Colon (tissue), 2 donors: ENCODE results near the gene DLGAP1.

ENCODE experiments used
- FAIRE-seq: peaks from 2 replicates; lab custom pipeline; 2012; peaks lifted over from hg19 to GRCh38; lab: Jason Lieb, UNC
- donor health status: control.
- donor health status: control.

Gene DLGAP1

DNA sequence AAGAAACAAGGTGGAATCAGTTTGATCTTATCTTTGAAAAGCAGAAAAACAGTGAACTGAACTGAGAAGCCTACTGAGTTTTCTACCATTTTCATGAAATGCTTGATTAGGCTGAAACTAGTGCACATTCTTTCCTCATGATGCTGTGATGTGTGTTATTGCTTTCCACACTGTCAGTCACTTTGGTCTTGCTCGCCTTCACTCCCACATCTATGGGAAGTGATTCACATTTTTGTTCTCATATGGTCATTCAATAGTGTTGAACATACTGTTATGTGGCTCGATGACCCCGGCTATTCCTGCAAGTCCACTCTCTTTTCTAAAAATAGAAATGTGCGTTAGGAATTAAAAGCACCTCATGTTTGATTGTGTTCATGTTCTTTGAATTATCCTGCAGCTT lies 875.4 kb downstream of the DLGAP1 start:
- no peak for FAIRE-seq

DNA sequence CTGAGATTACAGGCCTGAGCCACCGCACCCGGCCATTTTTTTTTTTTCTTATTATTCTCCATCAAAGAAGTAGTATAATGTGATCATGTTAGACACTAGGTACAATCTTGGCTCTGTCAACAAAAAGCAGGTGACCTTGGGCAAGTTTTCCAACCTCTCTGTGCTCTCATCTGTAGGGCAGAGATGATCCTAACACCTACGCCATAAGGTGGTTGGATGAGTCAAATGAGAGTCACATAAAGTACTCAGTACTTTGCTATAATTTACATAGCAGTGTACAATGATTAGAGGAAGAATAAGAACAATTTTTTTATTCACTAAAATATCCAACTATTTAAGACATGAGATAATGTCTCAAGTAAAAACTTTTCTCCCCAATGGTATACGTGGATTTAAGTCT lies 876.5 kb downstream of the DLGAP1 start:
- no peak for FAIRE-seq

DNA sequence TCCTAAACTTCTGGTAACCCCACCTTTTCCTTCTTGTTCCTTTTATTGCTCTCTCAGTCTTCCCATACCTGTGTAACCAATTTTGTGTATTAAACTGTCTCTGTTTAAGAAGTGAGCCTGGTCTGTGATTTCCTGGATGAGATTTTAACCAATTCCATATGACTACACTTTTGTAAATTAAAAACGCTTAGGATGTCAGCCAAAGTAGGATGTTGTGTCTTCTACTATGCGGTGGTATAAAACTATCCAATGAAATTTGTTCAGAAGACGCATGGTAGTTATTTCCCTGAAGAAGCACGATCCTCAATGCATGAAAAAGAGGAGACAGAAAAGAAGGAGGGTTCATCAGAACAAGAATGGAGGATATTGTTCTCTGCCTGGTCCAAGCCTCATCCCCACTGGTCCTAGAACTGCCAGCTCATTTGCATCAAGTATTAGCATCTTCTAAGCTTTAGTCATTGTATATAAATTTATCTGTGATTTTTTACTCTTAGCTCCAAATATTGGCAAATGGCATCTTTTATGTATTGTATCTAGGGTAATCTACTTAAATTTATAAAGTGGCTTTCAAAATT lies 877.7 kb downstream of the DLGAP1 start:
- FAIRE-seq = no peak

DNA sequence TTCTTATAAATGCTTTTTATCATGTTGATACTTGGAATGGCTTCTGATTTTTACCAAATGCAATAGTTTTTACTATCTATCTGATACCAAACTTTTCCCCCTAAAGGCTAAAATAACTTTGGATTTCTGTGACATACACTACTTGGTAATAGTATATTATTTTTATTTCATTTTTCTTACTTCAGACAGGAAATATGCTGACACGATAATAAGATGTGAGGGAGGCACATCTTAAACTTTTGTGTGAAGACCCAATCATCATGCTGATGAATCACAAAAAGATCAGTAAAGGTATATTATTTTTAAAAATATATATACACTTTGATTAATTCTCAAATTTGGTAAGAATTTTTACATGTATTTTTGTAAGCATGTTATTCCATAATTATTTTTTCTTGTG lies 882.3 kb downstream of the DLGAP1 start:
- no peak for FAIRE-seq

DNA sequence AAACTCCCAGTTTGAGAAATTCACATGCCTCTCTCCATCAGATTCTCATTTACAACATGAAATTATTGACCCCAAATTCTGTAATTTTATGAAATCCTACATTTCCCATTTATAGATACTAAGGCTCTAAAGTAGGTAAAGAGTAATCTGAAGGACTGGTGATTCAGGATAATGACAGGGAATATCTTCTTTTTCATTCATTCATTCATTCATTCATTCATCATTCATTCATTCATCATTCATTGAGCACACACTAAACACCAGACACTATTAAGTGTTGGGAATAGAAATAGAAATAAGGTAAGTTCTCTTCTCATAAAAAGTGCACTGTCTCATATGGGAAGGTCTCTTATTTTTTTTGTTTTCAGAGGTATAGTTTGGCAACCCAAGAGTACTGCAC lies 888.3 kb downstream of the DLGAP1 start:
- FAIRE-seq = no peak

DNA sequence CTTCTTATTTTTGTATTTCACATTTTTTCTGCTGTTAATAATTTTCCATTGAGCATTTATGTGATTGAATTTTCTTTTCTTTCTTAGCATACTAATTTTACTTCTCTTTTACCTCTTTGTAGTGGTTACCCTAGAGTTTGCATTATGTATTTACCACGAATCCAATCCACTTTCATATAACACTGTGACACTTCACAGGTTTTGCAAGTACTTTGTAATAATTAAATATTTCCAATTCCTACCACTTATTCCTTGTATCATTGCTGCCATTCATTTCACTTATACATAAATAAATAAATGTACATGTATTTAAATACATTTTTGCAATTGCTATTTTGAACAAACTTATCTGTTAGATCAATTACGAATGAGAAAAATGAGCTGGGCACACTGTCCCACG lies 894.4 kb downstream of the DLGAP1 start:
- FAIRE-seq = no peak

DNA sequence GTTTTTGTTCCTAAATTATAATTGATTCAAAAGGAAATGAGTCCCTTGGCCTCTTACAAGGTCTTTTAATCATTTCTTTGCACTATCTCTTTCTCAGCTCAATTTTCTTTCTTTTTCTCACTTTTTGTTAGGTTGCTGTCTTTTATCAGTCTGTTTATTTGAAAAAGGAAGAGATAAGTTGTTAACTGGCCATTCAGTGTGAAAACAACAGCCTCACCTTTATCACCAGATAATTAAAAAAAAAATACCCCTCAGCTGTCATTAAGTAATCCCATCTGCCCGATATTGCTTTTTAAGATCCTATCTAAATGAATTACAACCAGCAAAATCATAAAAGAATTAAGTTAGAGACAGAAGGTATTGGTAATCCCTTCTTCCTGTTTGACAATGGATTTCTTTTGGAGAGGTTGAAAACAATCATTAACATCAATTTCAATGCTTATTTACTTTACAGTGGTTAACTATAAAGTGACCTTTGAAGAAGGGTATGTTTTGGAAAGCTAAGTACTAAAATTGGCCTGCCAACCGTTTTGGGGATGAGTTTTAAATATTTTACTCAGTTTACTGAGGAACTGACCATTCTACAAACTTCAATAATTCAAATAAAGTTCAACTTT lies 900.2 kb downstream of the DLGAP1 start:
- no peak for FAIRE-seq

DNA sequence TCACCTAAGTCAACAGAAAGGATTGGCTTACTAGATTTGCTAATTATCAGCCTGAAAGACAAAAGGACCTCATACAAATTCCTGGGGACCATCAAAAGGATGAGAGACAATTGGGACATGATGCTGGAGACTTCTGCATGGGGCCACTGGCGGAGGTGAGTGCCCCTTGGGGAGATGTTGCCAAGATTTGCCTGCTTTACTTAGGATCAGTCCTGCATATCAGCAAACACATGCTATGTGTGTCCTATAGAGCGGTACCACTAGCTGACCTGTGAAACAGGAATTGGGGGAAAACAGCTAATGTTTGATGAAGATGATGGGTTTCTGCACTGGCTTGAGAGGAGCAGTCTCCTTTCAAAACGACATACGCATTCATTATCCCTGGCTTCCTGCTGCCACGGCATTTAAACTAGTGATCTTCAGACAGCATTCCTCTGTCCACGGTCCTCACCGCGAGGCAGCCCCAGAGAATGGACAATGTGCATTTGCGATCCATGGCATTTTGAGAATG lies 901.0 kb downstream of the DLGAP1 start:
- no peak for FAIRE-seq

DNA sequence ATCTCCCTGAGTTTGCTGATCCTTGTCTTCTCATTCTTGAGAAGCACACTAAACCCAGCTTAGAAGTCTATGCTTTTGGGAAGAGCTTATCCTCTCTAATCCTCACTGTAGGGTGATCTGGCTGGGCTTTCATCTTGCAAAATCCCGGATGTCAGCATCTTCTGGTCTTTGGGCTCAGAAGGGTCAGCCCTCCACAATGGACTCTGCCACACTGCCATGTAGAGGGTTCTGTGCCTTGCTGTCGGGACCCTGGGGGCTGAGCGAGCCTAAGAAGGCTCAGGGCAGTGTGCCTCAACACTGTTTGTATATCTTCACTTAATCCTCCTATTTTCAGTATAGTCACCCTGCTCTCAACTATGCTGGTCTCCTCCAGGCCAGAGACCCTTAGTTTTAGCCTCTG lies 902.8 kb downstream of the DLGAP1 start:
- no peak for FAIRE-seq

DNA sequence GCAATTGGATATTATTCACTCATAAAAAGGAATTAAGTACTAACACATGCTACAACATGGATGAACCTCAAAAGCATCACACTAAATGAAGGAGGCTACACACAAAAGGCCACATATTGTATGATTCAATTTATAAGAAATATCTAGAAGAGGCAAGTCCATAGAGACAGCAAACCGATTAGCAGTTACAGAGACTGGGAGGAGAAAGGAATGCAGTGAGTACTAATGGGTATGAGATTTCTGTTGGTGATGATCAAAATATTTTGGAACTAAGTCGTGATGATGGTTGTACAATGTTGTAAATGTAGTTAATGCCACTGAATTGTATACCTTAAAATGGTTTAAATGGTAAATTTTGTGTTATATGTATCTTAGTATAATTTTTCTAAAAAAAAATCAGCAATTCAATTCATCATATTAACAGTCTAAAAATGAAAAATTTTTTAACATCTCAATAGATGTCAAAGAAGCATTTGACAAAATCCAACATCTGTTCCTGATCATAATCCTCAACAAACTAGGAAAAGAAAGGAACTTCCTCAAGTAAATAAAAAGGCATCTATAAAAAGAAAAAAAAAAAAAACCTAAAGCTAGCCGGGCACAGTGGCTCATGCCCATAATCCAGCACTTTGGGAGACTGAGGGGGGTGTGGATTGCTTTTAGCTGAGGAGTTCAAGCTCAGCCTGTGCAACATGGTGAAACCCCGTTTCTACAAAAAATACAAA lies 907.1 kb downstream of the DLGAP1 start:
- FAIRE-seq = no peak

DNA sequence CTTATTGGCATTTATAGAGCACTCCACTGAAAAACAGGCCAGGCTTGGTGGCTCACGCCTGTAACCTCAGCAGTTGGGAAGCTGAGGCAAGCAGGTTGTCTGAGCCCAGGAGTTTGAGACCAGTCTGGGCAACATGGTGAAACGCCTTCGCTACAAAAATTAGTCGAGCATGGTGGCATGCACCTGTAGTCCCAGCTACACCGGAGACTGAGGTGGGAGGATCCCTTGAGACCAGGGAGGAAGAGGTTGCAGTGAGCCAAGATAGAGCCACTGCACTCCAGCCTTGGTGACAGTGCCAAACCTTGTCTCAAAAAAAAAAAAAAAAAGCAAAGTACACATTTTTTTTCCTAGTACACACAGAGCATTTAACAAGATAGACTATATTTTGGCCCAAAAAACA lies 909.0 kb downstream of the DLGAP1 start:
- no peak for FAIRE-seq

DNA sequence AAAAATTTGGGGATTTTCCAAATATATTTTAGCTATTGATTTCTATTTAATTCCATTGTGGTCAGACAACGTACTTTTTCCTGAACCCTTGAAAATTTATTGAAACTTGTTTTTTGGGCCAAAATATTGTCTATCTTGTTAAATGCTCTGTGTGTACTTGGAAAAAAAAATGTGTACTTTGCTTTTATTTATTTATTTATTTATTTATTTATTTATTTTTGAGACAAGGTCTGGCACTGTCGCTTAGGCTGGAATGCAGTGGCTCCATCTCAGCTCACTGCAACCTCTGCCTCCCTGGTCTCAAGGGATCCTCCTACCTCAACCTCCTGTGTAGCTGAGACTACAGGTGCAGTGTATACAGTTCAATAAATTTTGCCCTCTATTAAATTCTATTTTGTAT lies 910.6 kb downstream of the DLGAP1 start:
- FAIRE-seq = no peak

DNA sequence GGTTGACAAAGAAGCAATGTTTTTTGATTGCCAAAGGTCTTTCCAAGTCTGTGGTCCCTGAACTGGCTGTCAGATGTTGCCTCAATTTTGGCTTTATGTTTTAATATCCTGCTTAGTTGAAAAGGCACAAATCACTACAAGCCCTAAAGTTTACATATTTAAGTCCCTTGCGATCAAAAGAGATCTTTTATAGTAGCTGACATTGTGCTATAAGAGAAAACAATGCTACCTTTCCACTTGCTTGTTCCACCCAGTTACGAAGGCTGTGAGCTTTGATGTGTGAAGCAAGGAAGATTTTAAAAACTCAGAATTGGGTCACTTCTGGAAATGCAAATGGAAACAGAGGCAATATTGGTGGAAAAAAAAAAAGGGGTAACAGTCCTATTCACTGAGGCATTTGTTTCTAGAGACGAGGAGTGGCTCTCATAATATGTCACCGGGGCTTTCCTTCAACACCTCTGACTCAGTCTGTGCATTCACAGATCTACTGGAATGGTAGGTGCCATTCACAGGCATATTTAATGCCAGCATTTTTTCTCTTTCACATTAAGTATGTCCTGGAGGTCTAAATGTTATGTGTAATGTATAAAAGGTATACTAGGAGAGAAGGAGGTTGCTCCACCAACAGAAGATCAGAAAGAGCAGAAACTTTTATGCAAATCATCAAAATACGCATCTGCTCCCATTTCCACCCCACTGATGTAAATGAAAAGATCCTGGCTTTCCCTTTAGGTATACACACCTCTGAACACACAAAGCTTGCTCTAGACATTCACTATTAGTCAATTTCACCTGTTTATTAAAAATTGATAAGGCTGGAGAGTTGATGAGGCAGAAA lies 913.3 kb downstream of the DLGAP1 start:
- FAIRE-seq = no peak

DNA sequence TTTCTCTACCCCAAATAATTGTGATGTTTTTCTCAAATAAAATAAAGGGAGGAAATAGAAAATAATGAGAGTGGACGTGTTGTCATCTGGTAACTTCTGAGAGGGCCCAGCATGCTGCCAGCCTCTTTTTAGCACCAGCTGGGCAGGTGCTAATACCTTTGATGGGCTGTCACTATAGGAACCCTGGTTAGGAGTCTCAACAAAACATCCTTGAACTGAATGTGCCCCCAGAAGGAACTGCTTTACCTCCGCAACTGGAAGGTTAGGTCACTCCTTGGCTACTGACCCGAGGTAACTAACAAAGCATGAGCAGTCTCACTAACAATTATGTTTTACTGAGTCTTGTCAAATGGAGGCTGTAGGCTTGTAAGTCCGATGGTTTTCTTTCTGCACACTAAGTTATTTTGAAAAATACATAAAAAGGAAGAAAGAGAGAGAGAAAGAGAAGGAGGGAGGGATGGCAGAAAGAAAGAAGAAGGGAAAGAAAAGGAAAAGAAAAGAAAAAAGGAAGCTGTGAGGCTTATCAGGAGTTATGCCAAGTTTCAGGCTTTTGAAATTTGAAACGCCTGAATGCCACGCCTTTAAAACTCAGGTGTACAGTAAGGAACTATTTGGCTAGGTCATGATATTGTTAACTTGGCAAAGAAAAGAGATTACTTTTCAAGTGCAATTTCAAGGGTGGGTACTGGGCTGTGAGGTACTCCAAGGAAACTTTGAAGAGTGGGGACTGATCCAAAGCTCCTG lies 914.1 kb downstream of the DLGAP1 start:
- peak; percentile 18 for FAIRE-seq

DNA sequence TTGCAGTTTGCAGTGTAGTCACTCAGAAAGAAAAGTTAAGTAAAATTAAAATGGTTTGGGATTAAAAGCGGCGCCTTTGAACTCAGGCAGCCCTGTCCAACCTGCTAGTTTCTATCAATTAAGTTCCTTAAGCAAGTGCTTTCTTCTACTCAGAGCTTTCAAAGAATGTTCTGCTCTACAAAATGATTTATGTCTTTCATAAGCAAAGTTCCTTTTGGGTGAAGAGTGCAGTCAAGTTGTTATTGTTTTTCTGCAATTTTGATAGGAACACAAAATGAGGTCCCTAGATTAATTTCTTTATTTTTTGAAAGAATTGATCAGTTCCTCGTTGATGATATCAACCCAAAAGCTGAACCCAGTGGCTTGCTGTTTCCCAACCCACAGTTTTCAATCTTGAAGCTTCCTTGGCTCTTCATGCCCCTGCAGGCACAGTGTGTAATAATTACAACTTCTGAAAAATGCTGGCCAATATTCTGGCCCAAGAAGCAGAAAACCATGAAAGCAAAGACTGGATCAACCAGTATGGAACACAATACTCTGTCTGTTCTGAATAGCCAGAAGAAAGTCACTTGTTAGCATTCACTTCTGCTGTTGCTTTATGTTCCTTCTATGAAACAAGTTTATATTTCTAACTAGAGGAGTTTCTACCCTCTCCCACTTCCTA lies 916.0 kb downstream of the DLGAP1 start:
- no peak for FAIRE-seq

DNA sequence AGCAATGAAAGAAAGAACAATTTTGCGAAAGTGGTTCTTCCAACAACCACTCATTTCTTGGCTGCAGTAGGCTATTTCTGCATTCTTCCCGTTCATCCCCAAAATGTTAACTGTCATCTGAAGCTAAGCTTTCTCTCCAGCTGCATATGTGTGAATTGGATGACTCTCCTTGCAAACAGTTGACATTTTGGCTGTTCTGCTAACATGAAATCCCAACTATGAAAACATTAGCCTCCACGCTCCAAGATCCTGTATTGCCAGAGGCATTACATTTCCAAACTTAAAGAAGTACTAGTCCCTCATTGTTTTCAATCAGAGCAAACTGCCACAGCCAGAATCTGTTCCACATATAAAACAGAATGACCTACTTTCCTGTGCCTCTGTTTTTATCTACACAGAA lies 916.7 kb downstream of the DLGAP1 start:
- FAIRE-seq = no peak

DNA sequence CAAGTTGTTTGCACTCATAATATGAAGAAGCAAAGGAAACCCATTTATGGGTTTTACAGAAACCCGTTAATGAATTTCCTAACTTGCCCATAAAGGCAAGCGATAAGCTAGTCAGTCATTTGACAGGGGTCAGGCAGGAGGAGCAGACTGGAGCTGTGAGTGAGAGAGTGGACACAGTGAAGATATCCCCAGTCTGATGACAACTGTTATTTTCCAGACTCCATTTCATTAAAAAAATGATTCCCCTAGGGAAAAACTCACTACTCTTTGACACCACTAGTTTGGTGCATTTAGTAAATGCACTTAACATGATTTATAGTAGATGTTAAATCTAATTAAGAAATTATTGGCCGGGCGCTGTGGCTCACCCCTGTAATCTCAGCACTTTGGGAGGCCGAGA lies 924.3 kb downstream of the DLGAP1 start:
- FAIRE-seq = no peak

DNA sequence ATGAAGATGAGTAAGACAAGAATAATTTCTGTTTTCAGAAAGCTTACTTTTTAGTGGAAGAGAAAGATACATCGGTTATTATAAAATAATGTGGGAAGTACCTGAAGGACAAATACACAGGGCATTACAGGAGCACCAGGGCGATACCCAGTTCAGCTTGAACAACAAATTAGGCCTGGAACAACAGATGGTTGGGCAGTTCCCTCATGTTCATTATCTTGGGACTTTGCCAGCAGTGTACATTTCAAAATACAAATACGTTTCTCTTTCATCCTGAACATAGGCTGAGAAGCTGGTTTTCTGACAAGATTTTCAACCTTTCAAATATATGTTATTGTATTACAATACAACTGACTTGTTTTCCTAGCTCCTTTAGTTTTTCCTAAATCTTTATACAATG lies 925.5 kb downstream of the DLGAP1 start:
- FAIRE-seq = no peak

DNA sequence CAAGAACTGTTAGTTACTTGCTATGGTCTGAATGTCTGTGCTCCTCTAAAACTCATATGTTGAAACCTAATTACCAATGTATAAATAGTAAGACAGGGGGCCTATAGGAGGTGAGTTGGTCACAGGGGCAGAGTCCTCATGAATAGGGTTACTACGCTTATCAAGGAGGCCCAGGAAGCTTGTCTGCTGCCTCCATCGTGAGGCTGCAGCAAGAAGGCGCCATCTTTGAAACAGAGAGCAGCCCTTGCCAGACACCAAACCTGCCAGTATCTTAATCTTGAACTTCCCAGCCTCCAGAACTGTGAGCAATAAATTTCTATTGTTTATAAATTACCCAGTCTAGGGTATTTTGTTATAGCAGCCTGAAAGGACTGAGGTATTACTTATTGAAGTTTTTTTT lies 926.0 kb downstream of the DLGAP1 start:
- no peak for FAIRE-seq

DNA sequence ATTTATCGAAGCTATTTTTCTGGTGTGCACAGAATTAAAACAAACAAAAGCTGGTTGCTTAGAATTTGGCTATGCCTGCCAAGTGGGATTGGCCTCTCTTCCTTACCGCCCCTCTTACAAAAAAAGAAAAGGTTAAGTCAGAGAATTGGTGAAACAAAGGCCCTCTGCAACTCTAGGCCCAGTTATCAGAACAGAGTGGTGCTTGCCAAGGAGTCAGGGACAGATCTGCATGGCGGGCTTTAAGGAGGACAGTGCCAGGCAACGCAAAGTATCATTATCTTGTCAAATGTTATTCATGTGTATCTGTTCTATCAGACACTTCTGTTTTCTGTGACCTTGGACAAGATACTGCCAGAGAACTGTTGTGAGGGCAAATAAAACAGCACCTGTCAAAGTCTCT lies 926.9 kb downstream of the DLGAP1 start:
- FAIRE-seq = no peak
